SH-SY5Y (cell line): ENCODE results near the gene BCAN.

Experiments
- GATA2 ChIP-seq: IDR thresholded peaks from 2 replicates; pipeline ENCODE4 v1.6.1; 2011; ENCODE audit warnings: mild to moderate bottlenecking, low read depth, low read length
- GATA3 ChIP-seq: IDR thresholded peaks from 2 replicates; pipeline ENCODE4 v1.6.1; 2011; ENCODE audit warnings: low read depth, mild to moderate bottlenecking, low read length, moderate library complexity

DNA sequence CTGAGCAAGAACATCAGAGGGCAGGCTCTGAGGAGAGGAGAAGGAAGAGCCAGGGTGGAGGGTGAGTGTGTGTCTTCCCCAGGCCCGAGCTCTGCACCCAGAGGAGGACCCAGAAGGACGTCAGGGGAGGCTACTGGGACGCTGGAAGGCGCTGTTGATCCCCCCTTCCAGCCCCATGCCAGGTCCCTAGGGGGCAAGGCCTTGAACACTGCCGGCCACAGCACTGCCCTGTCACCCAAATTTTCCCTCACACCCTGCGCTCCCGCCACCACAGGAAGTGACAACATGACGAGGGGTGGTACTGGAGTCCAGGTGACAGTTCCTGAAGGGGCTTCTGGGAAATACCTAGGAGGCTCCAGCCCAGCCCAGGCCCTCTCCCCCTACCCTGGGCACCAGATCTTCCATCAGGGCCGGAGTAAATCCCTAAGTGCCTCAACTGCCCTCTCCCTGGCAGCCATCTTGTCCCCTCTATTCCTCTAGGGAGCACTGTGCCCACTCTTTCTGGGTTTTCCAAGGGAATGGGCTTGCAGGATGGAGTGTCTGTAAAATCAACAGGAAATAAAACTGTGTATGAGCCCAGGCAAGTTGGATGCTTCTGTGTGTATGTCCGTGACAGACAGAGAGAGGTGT is 17.1 kb downstream of the BCAN start:
- no peak for TF ChIP-seq GATA2
- no peak for TF ChIP-seq GATA3
